ENCODE measurements around the gene TBC1D7.

The TBC1D7 gene

DNA sequence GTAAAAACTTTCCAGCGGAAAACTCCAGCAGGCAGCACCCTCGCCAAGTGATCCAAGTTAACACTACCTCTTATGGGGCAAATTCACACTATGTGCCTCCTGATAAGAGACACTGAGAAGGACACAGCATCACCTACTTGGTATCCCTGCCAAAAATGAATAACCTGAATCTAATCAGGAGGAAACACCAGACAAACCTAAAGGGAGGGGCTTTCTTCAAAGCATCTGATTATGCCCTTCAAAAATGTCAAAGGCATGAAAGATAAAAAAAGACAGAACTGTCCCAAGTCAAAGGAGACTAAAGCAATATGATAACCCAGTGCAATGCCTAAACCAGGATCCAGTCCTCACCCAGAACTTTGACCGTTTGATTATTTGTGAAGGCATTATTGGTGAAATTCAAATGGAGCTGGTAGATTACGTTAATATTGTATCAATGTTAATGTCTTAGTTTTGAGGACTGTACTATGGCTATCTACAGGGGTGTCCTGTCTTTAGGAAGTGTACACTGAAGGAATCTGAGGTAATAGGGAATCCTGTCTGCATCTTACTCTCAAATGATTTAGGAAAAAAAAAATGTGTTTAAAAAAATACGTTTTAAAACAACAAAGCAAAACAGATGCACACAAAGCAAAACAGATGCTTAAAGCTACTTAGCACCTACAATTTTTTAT is 8.3 kb downstream of the TBC1D7 start:
- H3K4me1 ChIP-seq (ENCODE audit: control insufficient read depth in 2 of 2, insufficient read depth in 2 of 2, low read length in 2 of 2): no peaks in the 10 kb centered on the region
- no peak overlapping the region for H3K9ac ChIP-seq (ENCODE audit: low read depth in 1 of 2, low read length in 2 of 2)
- no peaks in the 10 kb centered on the region for H3K27me3 ChIP-seq (ENCODE audit: control insufficient read depth in 2 of 2, insufficient read depth in 2 of 2, low read length in 2 of 2)
- H3K27ac ChIP-seq (ENCODE audit: low read depth in 2 of 2, low read length in 2 of 2): no peak overlapping the region
- peaks cover 37 to 62% of the 10 kb centered on the region in 2 donors for H3K36me3 ChIP-seq (ENCODE audit: control insufficient read depth in 2 of 2, insufficient read depth in 2 of 2, low read length in 2 of 2)
- no peaks in the 10 kb centered on the region for H3K9me3 ChIP-seq (ENCODE audit: control insufficient read depth in 2 of 2, low read length in 2 of 2)
- H3K4me3 ChIP-seq (ENCODE audit: low read length in 2 of 2): no peak overlapping the region

DNA sequence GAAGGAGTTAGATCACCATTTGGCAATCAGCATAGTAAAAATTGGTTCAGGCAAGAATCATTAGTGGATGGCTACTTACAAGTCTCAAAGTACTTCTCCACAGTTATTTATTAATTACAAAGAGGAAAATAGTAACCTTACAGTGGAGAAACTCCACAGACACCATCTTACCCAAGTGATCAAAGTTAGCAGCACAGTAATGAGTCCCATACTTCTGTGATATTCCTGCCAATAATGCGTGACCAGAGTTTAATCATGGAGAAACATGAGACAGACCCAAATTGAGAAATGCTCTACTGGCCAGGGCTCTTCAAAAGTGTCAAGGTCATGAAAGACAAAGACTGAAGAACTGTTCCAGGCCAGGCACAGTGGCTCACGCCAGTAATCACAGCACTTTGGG is 9.5 kb downstream of the TBC1D7 start:
- no peak overlapping the region for H3K27ac ChIP-seq (ENCODE audit: low read depth in 2 of 2, low read length in 2 of 2)
- no peaks in the 10 kb centered on the region for H3K27me3 ChIP-seq (ENCODE audit: control insufficient read depth in 2 of 2, insufficient read depth in 2 of 2, low read length in 2 of 2)
- no peak overlapping the region for H3K9ac ChIP-seq (ENCODE audit: low read depth in 1 of 2, low read length in 2 of 2)
- no peaks in the 10 kb centered on the region for H3K9me3 ChIP-seq (ENCODE audit: control insufficient read depth in 2 of 2, low read length in 2 of 2)
- no peak overlapping the region for H3K4me3 ChIP-seq (ENCODE audit: low read length in 2 of 2)
- peaks cover 41 to 60% of the 10 kb centered on the region in 2 donors for H3K36me3 ChIP-seq (ENCODE audit: control insufficient read depth in 2 of 2, insufficient read depth in 2 of 2, low read length in 2 of 2)
- H3K4me1 ChIP-seq (ENCODE audit: control insufficient read depth in 2 of 2, insufficient read depth in 2 of 2, low read length in 2 of 2): no peaks in the 10 kb centered on the region

DNA sequence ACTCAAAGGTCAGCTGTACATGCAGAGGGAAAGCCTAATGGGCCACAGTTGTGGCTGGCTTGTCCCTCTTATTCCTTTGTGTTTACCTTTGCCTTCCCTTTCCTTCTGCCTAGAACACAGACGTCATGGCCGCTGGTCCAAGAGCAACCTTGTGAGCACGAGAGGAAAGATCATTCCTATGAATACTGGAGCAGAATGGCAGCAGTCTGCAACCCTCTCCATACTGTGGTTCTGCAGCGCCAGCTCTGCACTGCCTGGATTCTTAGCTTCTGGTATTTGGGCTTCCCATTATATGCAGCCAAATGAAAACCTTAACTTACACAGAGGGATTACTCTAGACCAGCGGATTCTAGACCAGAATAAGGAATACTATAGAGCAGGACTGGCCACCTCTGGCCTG is 12.4 kb downstream of the TBC1D7 start:
- no peaks in the 10 kb centered on the region for H3K9me3 ChIP-seq (ENCODE audit: control insufficient read depth in 2 of 2, low read length in 2 of 2)
- H3K27ac ChIP-seq (ENCODE audit: low read depth in 2 of 2, low read length in 2 of 2): no peak overlapping the region
- H3K36me3 ChIP-seq (ENCODE audit: control insufficient read depth in 2 of 2, insufficient read depth in 2 of 2, low read length in 2 of 2): peaks cover 47 to 48% of the 10 kb centered on the region in 2 donors
- no peaks in the 10 kb centered on the region for H3K27me3 ChIP-seq (ENCODE audit: control insufficient read depth in 2 of 2, insufficient read depth in 2 of 2, low read length in 2 of 2)
- no peak overlapping the region for H3K9ac ChIP-seq (ENCODE audit: low read depth in 1 of 2, low read length in 2 of 2)
- no peak overlapping the region for H3K4me3 ChIP-seq (ENCODE audit: low read length in 2 of 2)
- H3K4me1 ChIP-seq (ENCODE audit: control insufficient read depth in 2 of 2, insufficient read depth in 2 of 2, low read length in 2 of 2): no peaks in the 10 kb centered on the region

GRCh38 chr6:13314806-13315205 is 13.5 kb downstream of the TBC1D7 start:
- Histone ChIP-seq H3K4me1 (ENCODE audit: control insufficient read depth in 2 of 2, insufficient read depth in 2 of 2, low read length in 2 of 2) (no peaks in the 10 kb centered on the region), H3K36me3 (ENCODE audit: control insufficient read depth in 2 of 2, insufficient read depth in 2 of 2, low read length in 2 of 2) (peaks cover 37 to 41% of the 10 kb centered on the region in 2 donors), H3K4me3 (ENCODE audit: low read length in 2 of 2) (no peak overlapping the region), H3K9me3 (ENCODE audit: control insufficient read depth in 2 of 2, low read length in 2 of 2) (no peaks in the 10 kb centered on the region), H3K9ac (ENCODE audit: low read depth in 1 of 2, low read length in 2 of 2) (no peak overlapping the region), H3K27ac (ENCODE audit: low read depth in 2 of 2, low read length in 2 of 2) (no peak overlapping the region), H3K27me3 (ENCODE audit: control insufficient read depth in 2 of 2, insufficient read depth in 2 of 2, low read length in 2 of 2) (no peaks in the 10 kb centered on the region)

- Histone ChIP-seq H3K27ac (ENCODE audit: low read depth in 2 of 2, low read length in 2 of 2) (no peak overlapping the region), H3K9ac (ENCODE audit: low read depth in 1 of 2, low read length in 2 of 2) (no peak overlapping the region), H3K4me3 (ENCODE audit: low read length in 2 of 2) (no peak overlapping the region), H3K36me3 (ENCODE audit: control insufficient read depth in 2 of 2, insufficient read depth in 2 of 2, low read length in 2 of 2) (peaks cover 26 to 46% of the 10 kb centered on the region in 2 donors), H3K4me1 (ENCODE audit: control insufficient read depth in 2 of 2, insufficient read depth in 2 of 2, low read length in 2 of 2) (no peaks in the 10 kb centered on the region), H3K27me3 (ENCODE audit: control insufficient read depth in 2 of 2, insufficient read depth in 2 of 2, low read length in 2 of 2) (no peaks in the 10 kb centered on the region), H3K9me3 (ENCODE audit: control insufficient read depth in 2 of 2, low read length in 2 of 2) (no peaks in the 10 kb centered on the region)
Observed at GRCh38 chr6:13311155-13311554, 17.2 kb downstream of the TBC1D7 start.

- no peaks in the 10 kb centered on the region for H3K27me3 ChIP-seq (ENCODE audit: control insufficient read depth in 2 of 2, insufficient read depth in 2 of 2, low read length in 2 of 2)
- no peaks in the 10 kb centered on the region for H3K9me3 ChIP-seq (ENCODE audit: control insufficient read depth in 2 of 2, low read length in 2 of 2)
- peaks cover 20 to 34% of the 10 kb centered on the region in 2 donors for H3K36me3 ChIP-seq (ENCODE audit: control insufficient read depth in 2 of 2, insufficient read depth in 2 of 2, low read length in 2 of 2)
- H3K4me1 ChIP-seq (ENCODE audit: control insufficient read depth in 2 of 2, insufficient read depth in 2 of 2, low read length in 2 of 2): peaks cover 3 to 10% of the 10 kb centered on the region in 2 donors
- no peak overlapping the region for H3K9ac ChIP-seq (ENCODE audit: low read depth in 1 of 2, low read length in 2 of 2)
- H3K27ac ChIP-seq (ENCODE audit: low read depth in 2 of 2, low read length in 2 of 2): no peak overlapping the region
- no peak overlapping the region for H3K4me3 ChIP-seq (ENCODE audit: low read length in 2 of 2)
Observed at GRCh38 chr6:13308332-13308731, 20.0 kb downstream of the TBC1D7 start.

GRCh38 chr6:13307508-13307995 is 20.8 kb downstream of the TBC1D7 start:
- no peak overlapping the region for H3K27ac ChIP-seq (ENCODE audit: low read depth in 2 of 2, low read length in 2 of 2)

DNA sequence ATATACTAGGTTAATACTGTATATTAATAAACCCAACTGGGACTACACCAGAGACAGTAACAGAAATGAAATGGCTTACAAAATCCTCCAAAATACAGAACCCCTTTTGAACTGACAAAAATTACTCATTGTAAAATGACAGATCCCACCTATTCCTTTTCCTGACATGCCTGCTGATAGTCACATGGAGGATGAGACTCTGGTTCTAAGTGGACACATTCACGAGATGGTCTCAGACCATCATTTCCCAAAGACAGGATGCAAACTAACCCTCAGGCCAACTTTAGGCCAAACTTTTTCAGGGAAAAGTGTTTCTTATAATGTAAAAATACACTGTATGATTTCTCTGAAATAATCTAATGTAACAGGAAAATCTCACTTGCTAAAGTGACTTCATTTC is 22.5 kb downstream of the TBC1D7 start:
- Histone ChIP-seq H3K4me3 (ENCODE audit: low read length in 2 of 2) (no peak overlapping the region), H3K27me3 (ENCODE audit: control insufficient read depth in 2 of 2, insufficient read depth in 2 of 2, low read length in 2 of 2) (no peaks in the 10 kb centered on the region), H3K9ac (ENCODE audit: low read depth in 1 of 2, low read length in 2 of 2) (no peak overlapping the region), H3K27ac (ENCODE audit: low read depth in 2 of 2, low read length in 2 of 2) (no peak overlapping the region), H3K4me1 (ENCODE audit: control insufficient read depth in 2 of 2, insufficient read depth in 2 of 2, low read length in 2 of 2) (peaks cover 16 to 22% of the 10 kb centered on the region in 2 donors), H3K36me3 (ENCODE audit: control insufficient read depth in 2 of 2, insufficient read depth in 2 of 2, low read length in 2 of 2) (peaks cover 18 to 28% of the 10 kb centered on the region in 2 donors), H3K9me3 (ENCODE audit: control insufficient read depth in 2 of 2, low read length in 2 of 2) (no peaks in the 10 kb centered on the region)

More at GRCh38 chr6:13307508-13307995, 20.8 kb downstream of the TBC1D7 start:
- Histone ChIP-seq H3K4me3 (ENCODE audit: low read length in 2 of 2) (no peak overlapping the region), H3K27me3 (ENCODE audit: control insufficient read depth in 2 of 2, insufficient read depth in 2 of 2, low read length in 2 of 2) (no peaks in the 10 kb centered on the region), H3K36me3 (ENCODE audit: control insufficient read depth in 2 of 2, insufficient read depth in 2 of 2, low read length in 2 of 2) (peaks cover 17 to 32% of the 10 kb centered on the region in 2 donors), H3K4me1 (ENCODE audit: control insufficient read depth in 2 of 2, insufficient read depth in 2 of 2, low read length in 2 of 2) (peaks cover 11 to 18% of the 10 kb centered on the region in 2 donors), H3K9ac (ENCODE audit: low read depth in 1 of 2, low read length in 2 of 2) (no peak overlapping the region), H3K9me3 (ENCODE audit: control insufficient read depth in 2 of 2, low read length in 2 of 2) (no peaks in the 10 kb centered on the region)

DNA sequence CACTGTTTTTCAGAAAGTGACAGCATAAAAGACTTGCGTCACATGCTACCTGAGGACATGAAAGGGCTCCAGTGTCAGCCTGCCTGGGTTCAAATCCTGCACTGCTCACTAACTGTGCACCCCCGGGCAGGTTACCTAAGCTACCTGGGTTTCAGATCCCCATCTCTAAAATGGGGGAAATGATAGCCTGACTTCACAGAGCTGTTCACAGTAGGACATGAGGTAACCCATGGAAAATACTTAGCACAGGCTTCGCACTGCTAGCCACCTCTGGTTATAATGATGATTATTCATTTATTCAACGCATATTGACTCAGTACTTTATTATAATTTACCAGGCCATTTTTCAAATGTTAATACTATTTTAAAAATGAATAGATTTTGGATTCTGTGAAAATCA is 23.0 kb downstream of the TBC1D7 start:
- Histone ChIP-seq H3K9ac (ENCODE audit: low read depth in 1 of 2, low read length in 2 of 2) (no peak overlapping the region), H3K36me3 (ENCODE audit: control insufficient read depth in 2 of 2, insufficient read depth in 2 of 2, low read length in 2 of 2) (peaks cover 18 to 28% of the 10 kb centered on the region in 2 donors), H3K27me3 (ENCODE audit: control insufficient read depth in 2 of 2, insufficient read depth in 2 of 2, low read length in 2 of 2) (no peaks in the 10 kb centered on the region), H3K4me3 (ENCODE audit: low read length in 2 of 2) (no peak overlapping the region), H3K27ac (ENCODE audit: low read depth in 2 of 2, low read length in 2 of 2) (no peak overlapping the region), H3K9me3 (ENCODE audit: control insufficient read depth in 2 of 2, low read length in 2 of 2) (no peaks in the 10 kb centered on the region), H3K4me1 (ENCODE audit: control insufficient read depth in 2 of 2, insufficient read depth in 2 of 2, low read length in 2 of 2) (peaks cover 16 to 22% of the 10 kb centered on the region in 2 donors)

DNA sequence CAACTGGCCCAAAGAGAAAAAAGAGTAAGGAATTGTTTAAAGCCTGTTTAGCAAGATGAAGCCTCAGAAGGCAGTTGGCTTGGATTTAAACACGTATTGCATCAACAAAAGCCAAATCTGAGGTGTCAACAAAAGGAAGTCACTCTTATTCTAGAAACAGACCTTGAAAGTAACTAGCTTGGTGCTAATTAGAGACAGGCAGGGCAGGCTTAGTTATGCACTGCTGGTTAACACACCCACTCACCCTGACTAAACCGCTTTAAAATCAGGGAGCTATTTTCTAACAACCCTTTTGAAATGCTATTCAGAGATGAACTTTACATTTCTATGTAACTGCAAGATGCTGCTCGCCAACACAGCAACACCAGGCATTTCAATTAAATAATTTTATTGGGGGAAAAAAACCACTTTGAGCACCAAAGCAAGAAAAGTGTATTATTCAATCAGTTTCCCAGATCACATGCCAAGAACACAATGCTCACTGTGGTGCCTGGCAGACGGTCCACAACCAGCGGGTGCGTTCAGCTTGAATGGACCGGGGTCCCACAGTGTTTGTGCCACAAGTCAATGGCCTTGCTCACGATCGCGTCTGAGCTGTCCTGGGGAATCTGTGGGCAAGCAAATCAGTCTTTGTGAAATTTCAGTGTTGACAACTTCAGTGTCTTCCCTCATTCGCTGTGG is 23.6 kb downstream of the TBC1D7 start:
- H3K27ac ChIP-seq (ENCODE audit: low read depth in 2 of 2, low read length in 2 of 2): no peak overlapping the region
- no peak overlapping the region for H3K9ac ChIP-seq (ENCODE audit: low read depth in 1 of 2, low read length in 2 of 2)
- H3K36me3 ChIP-seq (ENCODE audit: control insufficient read depth in 2 of 2, insufficient read depth in 2 of 2, low read length in 2 of 2): peaks cover 22 to 29% of the 10 kb centered on the region in 2 donors
- no peaks in the 10 kb centered on the region for H3K9me3 ChIP-seq (ENCODE audit: control insufficient read depth in 2 of 2, low read length in 2 of 2)
- peaks cover 16 to 22% of the 10 kb centered on the region in 2 donors for H3K4me1 ChIP-seq (ENCODE audit: control insufficient read depth in 2 of 2, insufficient read depth in 2 of 2, low read length in 2 of 2)
- H3K4me3 ChIP-seq (ENCODE audit: low read length in 2 of 2): no peak overlapping the region
- no peaks in the 10 kb centered on the region for H3K27me3 ChIP-seq (ENCODE audit: control insufficient read depth in 2 of 2, insufficient read depth in 2 of 2, low read length in 2 of 2)

All from mucosa of rectum (tissue), 2 donors.